ENCODE data around the gene SLC9A3.

The SLC9A3 gene

GRCh38 chr5:440401-441201, 83.6 kb downstream of the SLC9A3 start:
- no peak for TF ChIP-seq CTCF (conservative IDR thresholded peaks at IDR 0.05)
- no peak overlapping the region for H3K27ac ChIP-seq

- no peak for TF ChIP-seq CTCF (conservative IDR thresholded peaks at IDR 0.05)
- H3K27ac ChIP-seq, result no peak overlapping the region
These were observed 84.6 kb downstream of the SLC9A3 start for GRCh38 chr5:439636-440035.

GRCh38 chr5:439181-439580, 85.1 kb downstream of the SLC9A3 start:
- no peak overlapping the region for H3K27ac ChIP-seq
- TF ChIP-seq CTCF (conservative IDR thresholded peaks at IDR 0.05), result no peak

GRCh38 chr5:438481-438981, 85.7 kb downstream of the SLC9A3 start:
- no peak overlapping the region for H3K27ac ChIP-seq
- no peak for TF ChIP-seq CTCF (conservative IDR thresholded peaks at IDR 0.05)

GRCh38 chr5:437281-437771, 86.9 kb downstream of the SLC9A3 start:
- TF ChIP-seq CTCF (conservative IDR thresholded peaks at IDR 0.05), result no peak
- no peak overlapping the region for H3K27ac ChIP-seq

- no peak overlapping the region for H3K27ac ChIP-seq
These were observed 87.6 kb downstream of the SLC9A3 start for GRCh38 chr5:436641-436975.

More at GRCh38 chr5:436641-436975, 87.6 kb downstream of the SLC9A3 start:
- peak; percentile 41 for TF ChIP-seq CTCF (conservative IDR thresholded peaks at IDR 0.05)

Data from VCaP (cell line).